Stimulated activated naive CD4-positive, alpha-beta T cell (primary cell): Measurements from ENCODE around the gene DOCK9.

ENCODE experiments used
- DNase-seq, 6 experiments: peaks; one replicate each; lab custom pipeline; 2025; lab: John Stamatoyannopoulos, UW

DOCK9 gene

DNA sequence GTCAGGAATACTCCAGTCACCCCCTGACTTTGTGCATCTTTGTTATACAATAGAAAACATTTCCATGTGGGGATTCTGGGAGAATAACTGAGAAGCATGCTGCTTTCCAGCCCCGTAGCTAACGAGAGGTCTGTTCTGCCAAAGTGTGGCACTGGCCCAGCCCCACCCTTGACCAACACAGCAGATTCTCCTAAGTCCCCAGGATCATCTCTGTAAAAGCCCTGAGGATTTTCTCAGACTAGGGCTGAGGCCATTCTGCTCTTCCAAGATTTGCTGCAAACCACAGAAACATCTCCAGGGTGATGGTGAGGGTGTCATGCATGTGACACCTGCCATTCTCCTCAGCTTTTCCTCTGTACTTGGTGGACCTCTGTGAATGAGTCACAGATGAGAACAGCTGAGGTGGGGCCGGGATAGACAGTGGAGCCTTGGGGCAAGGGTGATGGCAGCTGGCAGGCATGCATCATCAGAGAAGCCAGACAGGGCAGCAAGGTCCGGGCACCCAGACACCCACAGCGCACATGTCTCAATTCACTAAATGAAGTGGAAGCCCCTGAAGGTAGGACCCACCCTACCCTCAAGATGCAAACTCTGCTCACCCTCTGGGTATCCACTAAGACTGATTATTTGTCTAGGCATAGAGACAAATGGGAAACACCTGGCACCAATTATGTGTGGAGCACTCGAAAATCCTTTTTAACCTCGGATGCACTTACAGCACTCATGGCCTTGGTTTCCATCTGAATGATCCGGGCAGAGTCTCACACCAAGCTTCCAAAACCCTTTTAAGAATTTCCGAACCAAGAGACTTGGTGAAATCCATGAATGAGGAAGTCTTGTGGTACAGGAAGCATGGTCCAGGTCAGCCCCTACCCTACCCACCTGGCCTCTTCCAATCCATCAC, 20.1 kb upstream of the DOCK9 start:
- no peak for DNase-seq

DNA sequence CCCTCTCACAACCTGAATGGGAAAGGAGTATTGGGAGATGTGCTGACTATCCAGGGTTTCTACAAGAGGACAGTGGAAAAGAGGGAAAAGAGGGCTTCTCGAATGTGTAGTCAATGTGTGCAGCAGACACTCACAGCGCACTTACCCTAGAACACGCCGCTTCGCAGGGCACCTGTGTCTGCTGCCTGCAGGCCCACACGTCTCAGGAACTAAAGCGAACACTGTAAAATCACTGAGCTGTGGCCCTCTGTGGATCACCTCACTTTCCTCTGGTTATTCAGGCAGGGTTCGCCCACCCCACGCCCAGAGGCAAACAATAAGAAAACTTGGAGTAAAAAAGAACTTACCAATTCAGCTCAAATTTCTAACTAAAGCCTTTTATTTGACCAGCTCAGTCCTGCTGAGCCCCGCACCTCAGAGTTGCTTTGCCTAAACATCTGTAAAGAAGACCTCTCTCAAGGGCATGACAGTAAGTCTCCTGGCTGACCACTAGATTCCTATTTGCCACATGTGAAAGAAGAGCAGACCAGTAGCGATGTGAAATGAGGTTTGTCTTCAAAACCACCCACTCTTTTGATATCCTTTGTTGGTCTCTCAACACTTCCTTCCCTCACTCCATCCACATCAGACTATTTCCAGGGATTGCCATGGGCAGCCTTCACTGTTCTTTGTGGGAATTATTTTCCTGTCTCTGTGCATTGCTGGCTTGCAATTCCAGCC, 19.3 kb upstream of the DOCK9 start:
- DNase-seq: no peak

DNA sequence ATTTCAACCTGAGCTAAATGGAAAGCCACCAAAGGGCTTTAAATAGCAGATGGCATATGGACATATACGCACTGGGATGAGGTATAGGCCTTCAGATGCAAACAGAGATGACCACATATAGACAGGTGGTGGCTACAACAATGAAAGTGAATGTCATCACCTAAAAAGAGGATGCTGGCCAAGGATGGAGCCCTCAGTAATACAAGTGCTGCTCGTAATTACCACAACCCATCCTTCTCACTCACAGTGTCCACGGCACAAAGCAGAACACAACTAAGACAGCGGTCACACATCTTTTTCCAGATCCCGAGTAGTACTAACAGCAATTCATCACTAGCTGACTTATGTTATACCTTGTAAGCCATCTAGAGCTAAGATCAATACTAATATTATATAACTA, 18.2 kb upstream of the DOCK9 start:
- DNase-seq: no peak

DNA sequence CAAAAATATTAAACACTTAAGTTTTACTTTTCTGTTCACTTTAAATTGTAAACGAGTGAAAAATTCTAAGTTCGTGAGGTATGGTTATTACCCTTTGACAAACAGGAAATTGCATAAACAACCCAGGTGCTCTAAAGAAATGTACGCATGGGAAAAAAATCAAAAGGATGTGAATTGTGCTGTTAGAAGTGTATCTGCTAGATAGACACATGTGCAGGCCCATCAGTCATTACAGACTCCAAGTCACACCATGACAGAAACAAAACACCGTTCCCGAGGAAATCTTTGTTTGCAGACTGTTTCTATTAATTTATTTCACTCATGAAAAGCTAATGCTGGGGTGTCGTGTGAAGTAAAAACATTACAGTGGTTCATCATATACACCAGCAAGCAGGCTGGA, 17.0 kb upstream of the DOCK9 start:
- DNase-seq: peak in 4 of 6 experiments; percentile 7 to 83 (median 79)

DNA sequence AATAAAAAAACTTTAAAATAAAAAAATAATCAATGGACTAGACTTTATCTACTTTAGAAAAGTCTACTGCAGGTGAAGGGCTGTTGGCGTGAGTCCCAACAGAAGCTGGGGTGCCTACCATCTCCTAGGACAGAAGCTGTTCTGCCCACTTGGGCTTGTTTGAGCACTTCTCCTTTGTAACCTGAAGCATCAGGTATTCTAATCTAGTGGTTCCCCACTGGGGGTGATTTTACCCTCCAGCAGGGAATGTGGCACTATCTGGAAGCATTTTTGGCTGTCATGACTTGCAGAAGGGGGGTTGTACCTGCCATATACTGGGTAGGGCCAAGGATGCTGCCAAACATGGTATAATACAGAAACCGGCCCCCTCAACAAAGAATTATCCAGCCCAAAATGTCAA, 16.2 kb upstream of the DOCK9 start:
- no peak for DNase-seq

DNA sequence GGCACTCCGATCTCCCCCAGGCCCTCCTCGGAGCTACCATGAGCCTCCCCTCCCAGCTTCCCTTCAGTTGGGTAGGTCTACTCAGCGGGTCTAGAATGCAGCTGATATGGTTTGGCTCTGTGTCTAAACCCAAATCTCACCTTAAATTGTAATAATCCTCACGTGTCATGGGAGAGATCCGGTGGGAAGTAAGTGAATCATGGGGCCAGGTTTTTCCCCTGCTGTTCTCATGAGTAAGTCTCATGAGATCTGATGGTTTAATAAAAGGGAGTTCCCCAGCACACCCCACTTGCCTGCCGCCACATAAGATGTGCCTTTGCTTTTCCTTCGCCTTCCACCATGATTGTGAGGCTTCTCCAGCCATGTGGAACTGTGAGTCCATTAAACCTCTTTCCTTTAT, 14.5 kb upstream of the DOCK9 start:
- DNase-seq: no peak

DNA sequence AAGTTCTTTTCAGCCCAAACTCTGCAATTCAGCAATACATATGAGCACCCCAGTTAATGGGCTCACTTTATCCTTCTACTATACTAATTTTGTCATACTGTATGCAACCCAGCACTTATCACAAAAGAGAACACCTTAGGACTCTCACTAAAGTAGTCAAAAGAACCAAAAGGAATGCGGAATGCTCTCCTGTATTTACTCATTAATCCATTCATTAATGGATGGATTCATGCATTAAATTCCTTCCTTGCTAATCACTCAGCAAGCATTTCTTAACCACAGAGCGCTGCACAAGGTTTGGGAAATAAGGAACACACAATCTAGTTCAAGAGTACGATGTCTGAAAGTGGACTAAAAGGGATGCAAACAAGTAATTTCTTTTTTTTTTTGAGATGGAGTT, 12.8 kb upstream of the DOCK9 start:
- DNase-seq: no peak

DNA sequence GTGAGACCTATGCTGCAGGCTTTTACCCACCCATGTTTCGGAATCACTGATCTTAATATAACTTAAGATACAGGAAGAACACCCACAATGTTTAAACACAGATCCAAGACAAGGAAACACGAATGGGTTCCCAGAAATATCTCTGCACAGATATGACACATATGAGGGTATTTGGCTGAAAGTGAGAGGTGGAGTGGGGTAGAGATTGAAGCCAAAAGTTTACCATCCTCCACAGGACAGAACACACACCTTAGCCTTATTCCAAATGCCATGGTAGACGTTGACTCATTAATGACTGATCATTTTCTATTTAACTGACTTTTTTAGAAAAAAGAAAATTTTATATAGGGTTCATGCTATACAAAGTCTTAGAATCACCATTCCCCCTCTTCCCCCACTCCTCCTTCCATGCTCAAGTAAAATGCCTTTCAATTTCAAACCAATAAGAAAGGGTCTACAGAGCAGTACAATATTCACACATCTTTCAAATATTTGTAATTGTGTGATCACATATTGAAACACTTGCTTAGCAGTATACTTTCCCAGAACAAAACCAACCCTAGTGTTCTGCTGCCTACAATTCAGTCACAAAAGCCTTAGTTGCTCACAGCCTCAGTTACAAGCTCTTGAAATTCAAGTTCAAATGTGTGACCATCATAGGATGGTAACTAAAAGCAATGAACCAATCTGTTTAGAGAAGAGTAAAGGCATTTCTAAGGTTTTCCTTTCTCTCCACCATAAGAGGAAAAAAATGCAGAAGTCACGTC, 11.8 kb upstream of the DOCK9 start:
- no peak for DNase-seq

DNA sequence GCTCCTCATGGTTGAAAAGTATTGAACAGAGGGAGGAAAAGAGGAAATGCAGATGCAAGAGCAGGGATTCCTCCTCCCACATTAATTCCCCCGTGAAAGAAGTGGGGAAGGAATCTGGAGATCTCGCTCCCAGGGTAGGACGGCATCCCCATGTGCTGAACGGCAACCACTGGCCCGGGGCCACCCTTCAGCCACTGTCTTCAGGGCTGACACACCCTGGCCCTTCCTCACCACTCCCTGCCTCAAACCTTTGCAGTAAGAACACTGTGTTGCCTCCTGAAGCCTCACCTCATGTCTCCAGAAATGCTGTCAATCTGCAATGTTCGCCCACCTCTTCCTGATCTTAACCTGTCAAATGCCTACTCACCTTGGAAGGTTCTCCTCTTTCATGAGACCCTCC, 10.9 kb upstream of the DOCK9 start:
- no peak for DNase-seq

DNA sequence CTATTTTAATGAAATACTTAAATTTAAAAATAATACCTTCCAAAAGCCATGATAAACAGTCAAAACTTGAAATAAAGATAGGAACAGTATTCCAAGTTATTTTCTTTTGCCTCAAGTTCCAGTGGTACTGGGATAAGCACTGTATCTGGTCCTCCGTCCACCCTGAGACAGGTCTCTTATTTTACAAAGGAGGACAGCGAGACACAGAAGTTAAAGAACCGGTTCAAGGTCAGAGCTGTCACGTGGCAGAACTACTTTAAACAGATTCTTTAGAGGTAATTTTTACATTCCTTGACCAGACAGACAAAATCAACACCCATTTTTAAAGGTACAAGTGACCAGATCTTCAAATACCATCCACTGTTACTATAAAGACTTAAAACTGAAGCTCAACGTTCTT, 10.4 kb upstream of the DOCK9 start:
- no peak for DNase-seq

DNA sequence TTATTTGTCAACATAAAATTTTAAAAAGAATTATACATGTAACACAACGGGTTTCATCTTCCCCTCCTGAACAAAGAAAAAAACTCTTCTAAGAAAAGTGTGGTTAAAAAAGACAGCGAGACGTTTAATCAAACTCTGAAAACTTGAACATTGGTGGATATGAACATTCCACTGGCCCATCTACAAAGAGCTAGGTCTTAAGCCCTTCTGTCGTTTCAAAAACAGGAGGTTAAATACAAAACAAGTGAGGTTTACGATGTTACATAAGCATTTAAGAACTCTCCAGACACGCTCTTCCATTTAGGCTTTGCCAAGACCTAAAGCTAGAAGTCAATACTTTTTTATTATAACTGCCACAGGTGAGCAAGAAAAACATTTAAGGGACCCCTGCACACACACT, 9.4 kb upstream of the DOCK9 start:
- DNase-seq: peak in 3 of 6 experiments; percentile 14 to 34 (median 26)

DNA sequence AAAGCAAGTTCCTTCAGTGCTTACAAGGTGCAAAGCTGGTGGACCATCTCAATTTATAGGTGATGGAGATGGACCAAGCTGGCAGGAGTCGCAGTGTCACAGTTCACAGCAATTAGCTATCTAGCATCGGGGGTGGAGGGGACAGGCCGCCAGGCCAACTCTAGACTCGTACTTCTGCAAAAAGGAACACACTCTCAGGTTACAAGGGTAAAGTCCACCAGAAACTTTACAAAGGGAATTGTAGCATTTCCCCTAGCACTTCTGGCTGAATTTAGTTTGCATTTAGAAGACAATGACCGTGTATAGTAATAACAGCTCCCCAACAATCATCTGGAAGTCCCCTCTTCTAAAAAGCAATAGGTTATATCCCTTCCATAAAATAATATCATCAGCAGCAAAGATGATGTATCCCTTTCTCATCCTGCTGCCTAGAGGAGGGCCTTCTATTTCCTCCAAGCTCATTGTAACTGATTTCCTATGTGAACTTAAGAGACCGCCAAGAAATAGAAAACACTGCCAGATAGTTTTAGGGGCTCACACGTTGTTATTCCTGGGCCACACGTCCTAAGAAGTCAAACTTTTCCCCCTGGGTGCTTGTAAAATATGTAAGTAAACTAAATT, 8.5 kb upstream of the DOCK9 start:
- no peak for DNase-seq

DNA sequence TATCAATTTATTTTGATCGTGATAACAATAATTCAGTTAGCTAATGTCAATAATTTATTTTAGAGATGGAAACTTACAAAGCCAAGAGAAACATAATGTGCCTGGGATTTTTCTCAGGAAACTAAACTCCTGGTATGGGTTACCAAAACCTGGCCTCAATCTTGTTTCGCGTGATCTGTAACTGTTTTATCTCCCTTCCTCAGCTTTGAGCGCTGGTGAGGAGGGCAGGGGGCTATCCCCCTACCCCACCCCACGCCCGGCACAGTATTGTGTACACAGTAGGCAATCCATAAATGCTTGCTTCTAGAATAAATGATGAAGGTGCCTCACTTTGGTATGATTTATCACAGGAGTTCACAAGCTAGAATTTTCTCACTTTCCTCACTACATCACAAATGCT, 7.7 kb upstream of the DOCK9 start:
- no peak for DNase-seq

DNA sequence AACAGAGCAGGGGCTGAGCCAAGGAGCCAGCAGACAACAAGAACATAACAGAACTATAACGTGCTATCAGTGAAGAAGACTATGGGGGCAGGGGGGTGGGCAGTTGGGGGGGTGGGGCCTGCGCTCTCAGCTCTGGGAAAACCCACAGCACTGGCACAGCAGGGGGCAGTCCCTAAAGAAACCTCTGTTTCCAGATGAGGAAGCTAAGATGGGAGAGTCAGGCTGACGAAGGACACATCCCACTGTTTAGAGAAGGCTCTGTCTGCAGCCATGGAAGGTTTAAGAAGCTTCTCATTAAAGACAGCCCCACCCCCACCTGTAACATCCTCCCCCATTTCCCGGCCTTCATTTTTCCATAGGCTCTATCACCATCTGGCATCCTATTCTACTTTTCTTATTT, 7.1 kb upstream of the DOCK9 start:
- no peak for DNase-seq

DNA sequence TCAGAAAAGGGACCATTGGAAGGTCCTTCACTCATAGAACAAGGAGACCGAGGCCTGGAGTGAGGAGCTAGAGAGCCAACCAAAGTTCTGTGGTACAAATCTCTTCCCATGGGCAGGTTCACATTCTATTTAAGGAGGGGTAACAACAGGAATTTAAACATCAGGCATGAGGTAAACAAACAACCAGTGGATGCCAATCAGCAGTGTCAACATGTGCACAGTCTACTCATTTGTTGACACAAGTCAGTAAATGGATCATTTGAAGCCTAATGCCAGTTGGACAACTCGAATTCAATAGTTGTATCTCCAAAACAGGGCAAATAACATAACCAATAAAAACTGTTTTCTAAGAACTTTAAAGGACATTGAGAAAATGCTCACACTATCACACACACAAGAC, 6.3 kb upstream of the DOCK9 start:
- no peak for DNase-seq

DNA sequence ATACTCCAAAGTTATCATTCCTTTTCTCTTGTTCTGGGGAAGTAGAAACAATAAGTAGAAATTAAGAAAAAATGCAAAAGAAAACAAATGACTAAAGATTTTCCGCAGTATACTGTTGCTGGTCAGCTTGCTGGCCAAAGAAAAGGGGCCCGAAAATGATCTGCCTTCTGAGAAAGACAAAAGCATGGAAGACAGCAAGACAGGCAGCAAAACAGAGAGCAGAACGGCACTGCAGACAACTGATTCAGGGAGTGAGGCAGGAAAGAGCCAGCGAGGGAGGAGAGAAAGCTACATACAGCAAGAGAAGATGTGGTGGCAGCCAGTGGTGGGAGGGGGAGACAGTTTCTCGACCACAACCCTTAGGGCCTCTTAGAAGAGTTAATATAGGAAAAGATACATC, 5.3 kb upstream of the DOCK9 start:
- no peak for DNase-seq

DNA sequence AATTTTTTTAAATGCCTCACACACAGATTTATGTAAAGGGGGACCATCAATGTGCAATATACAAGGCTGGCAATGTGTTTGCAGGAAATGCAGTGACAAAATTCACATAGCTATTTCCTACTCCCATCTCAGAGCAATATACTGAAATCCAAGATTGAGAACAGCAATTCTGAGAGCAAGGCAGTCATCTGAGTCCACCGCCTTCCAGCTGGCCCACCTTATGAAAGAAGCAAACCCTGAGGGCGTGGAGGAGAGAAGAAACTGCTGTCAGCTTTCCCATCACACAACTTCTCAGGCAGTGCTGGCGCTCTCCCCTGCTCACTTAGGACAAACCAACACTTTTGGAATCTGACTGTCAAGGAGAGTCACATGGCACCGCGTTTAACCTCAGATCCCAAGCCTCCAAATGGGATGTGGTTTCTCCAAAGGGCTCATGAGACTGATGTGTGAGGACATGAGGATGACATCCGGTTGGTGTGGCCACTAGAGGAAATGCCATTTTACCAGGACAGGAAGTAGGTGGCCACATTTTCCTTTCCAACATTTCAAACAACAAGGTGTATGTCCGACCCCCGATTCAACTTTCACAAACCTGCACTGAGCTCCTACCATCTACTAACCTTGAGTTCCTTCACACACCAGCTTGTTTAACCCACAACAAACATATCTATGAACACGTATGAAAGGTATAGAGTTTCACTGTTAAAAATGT, 3.7 kb upstream of the DOCK9 start:
- DNase-seq: peak in 3 of 6 experiments; percentile 3 to 16 (median 13)

DNA sequence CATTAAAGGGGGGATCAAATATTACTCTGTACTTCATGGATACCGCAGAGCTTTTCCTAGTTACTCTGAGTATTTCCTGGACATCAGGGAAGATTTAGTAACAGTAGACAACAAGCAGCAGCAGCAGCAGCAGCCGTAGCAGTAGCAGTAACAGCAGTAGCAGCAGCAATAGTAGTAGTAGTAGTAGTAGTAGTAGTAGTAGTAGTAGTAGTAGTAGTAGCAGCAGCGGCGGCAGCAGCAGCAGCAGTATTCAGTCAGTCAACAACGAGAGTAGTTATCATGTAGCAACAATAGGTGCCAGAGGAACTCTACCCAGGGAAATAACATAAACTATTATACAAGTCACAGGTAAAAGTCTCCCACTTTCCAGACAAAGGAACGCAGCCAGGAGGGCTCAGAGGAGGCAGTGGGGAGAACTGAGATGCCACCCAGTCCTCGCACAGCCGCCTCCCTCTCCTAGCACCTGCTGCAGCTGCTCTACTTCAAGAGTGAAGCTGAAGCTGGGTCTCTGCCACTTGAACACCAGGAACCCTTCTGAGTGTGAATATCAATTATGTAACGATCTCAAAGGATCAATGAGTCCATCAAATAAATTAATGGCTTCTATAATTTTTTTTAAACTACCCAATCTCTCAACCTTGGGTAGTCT, 1.3 kb upstream of the DOCK9 start:
- no peak for DNase-seq

DNA sequence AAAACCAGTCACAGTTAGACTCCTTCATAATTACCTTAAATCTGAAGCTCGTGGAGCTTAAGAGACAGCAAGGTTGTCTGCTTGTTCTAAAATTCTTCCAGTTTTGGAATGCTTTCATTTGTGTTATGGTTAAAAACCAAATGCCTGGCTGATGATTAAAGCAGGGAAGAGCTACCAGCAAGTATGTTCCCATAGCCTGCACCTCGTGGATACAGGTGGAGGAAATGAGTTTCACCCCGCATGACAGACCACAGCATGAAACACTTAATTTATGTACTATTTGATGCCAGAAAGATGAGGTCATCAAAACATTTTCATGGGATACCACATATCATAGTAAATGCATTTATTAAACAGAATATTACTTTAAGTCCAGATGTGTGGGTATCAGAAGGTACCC, 416 bp upstream of the DOCK9 start:
- DNase-seq: no peak

DNA sequence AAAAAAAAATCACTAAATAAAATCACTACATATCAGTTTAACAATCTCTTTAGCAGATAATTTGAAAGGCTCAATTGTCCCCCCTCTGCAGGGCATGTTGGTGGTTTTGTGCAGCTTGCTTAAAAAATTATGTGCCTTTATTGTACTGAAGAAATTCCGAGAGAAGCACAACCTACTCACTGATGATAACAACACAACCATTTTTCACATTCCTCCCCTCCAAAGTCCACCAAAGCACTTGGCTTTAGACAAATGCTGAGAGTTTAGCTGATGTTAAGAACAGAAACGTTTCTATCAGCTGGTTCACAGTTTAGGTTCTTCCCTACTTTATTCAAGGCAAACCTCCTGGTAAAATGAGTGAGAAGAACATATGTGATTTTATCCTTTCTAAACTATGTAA, 923 bp downstream of the DOCK9 start:
- no peak for DNase-seq

DNA sequence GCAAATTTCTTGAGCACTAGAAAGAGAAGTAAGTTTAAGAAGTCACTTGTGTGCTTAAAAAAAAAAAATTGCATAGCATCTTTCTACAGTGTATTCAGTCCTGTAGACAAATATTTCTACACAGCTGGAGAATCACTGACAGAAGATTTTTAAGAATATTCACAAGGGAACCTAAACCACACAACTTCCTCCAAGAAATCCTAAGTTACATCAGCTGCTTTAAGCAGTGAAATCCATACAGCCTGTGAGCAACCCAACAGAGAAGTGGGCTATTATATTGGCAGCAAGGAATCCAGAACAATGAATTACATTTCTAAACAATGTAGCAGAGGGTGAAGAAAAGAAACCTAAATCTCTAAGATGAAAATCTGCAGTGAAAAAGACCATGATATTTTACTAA, 1.5 kb downstream of the DOCK9 start:
- DNase-seq: no peak
